Endodermal cell (in vitro differentiated cells): ENCODE measurements around the gene GUCY1A1. TPM values are rescaled to one million over a fixed set of nuclear protein-coding genes. Genes with fewer than 3 reads are reported as not detected.

Experiments used
- DNase-seq: peaks from one replicate; pipeline ENCODE4 v3.0.0-alpha.2; 2017
- H3K27ac ChIP-seq: 2 replicates; pipeline ENCODE4 v1.5.1; 2013; ENCODE audit warnings: mild to moderate bottlenecking, low read depth, low read length, moderate library complexity
- H3K27me3 ChIP-seq: 2 replicates; pipeline ENCODE4 v1.6.1; 2013; ENCODE audit warnings: mild to moderate bottlenecking, low read length, moderate library complexity; ENCODE audit not compliant: insufficient read depth, control insufficient read depth, poor library complexity, severe bottlenecking
- H3K36me3 ChIP-seq: 2 replicates; pipeline ENCODE4 v1.7.0; 2013; ENCODE audit warnings: mild to moderate bottlenecking, low read length, moderate library complexity; ENCODE audit not compliant: control insufficient read depth, insufficient read depth
- H3K4me1 ChIP-seq: one replicate; pipeline ENCODE4 v1.7.0; 2013; ENCODE audit warnings: low read length; ENCODE audit not compliant: control insufficient read depth, insufficient read depth
- H3K4me3 ChIP-seq: 2 replicates; pipeline ENCODE4 v1.5.1; 2013; ENCODE audit warnings: mild to moderate bottlenecking, low read length, moderate library complexity
- H3K9ac ChIP-seq: 2 replicates; pipeline ENCODE4 v1.6.1; 2013; ENCODE audit warnings: mild to moderate bottlenecking, low read length, moderate library complexity; ENCODE audit not compliant: poor library complexity, severe bottlenecking; ENCODE audit errors: extremely low read depth
- H3K9me3 ChIP-seq: 2 replicates; pipeline ENCODE4 v1.6.1; 2013; ENCODE audit warnings: mild to moderate bottlenecking, low read length, moderate library complexity; ENCODE audit not compliant: control insufficient read depth
- H3K27ac Mint-ChIP-seq: 2 replicates; pipeline ENCODE4 v1.8.0; 2020; ENCODE audit warnings: mixed read lengths
- H3K27me3 Mint-ChIP-seq: 2 replicates; pipeline ENCODE4 v1.8.0; 2021; ENCODE audit warnings: mild to moderate bottlenecking, mixed read lengths; ENCODE audit not compliant: insufficient read depth
- H3K36me3 Mint-ChIP-seq: 2 replicates; pipeline ENCODE4 v1.8.0; 2020; ENCODE audit warnings: low read depth, mixed read lengths
- H3K4me1 Mint-ChIP-seq: 2 replicates; pipeline ENCODE4 v1.8.0; 2020; ENCODE audit warnings: mixed read lengths
- H3K4me3 Mint-ChIP-seq: 2 replicates; pipeline ENCODE4 v1.8.0; 2020; ENCODE audit warnings: mild to moderate bottlenecking, moderate library complexity, mixed read lengths
- H3K9me3 Mint-ChIP-seq: 2 replicates; pipeline ENCODE4 v1.8.0; 2020; ENCODE audit warnings: mild to moderate bottlenecking, mixed read lengths
- CTCF ChIP-seq: fragments of 200-600 bp; sonication (generic); conservative IDR thresholded peaks from 2 replicates; pipeline ENCODE4 v1.5.0; 2021; ENCODE audit warnings: antibody characterized with exemption, mild to moderate bottlenecking
- WGBS, 2 experiments: methylation state at CpG; one replicate each; pipeline versions ENCODE4 v1.1.5 to v1.1.7; 2013; ENCODE audit warnings: missing lambda C conversion rate in 2 of 2, mixed read lengths in 1 of 2; ENCODE audit not compliant: insufficient coverage in 1 of 2, insufficient read length in 1 of 2; 5-methylcytosine and 5-hydroxymethylcytosine counted together
- total RNA-seq, 2 donors: library from RNA; stranded (reverse); fragmentation: NEBNext Ultra II Directional in 1 of 2; extraction: Animal tissue kit (Norgen Biotek cat#: 25700) in 1 of 2; gene quantifications; 2 replicates in 1 of 2; 3 replicates in 1 of 2; pipeline ENCODE4 v1.2.1, GENCODE V29; 2021

Gene GUCY1A1
- total RNA-seq, 2 donors from 2014 or later: 0.58 to 1.1 TPM

GRCh38 chr4:155676430-155676825 lies 9.8 kb downstream of the GUCY1A1 start:
- H3K27ac ChIP-seq: peak overlapping the region; percentile 16
- H3K36me3 Mint-ChIP-seq: no peaks in the 10 kb centered on the region
- no peaks in the 10 kb centered on the region for H3K27me3 ChIP-seq
- H3K4me1 Mint-ChIP-seq: peaks cover 27% of the 10 kb centered on the region
- H3K9me3 Mint-ChIP-seq: no peaks in the 10 kb centered on the region
- 83 to 92% methylated on average over 1 to 4 of the region's 4 CpGs for WGBS, 2 experiments
- no peaks in the 10 kb centered on the region for H3K9me3 ChIP-seq
- no peak for DNase-seq
- H3K9ac ChIP-seq: no peak overlapping the region
- no peak overlapping the region for H3K4me3 Mint-ChIP-seq
- H3K27me3 Mint-ChIP-seq: peaks cover 12% of the 10 kb centered on the region
- no peak for TF ChIP-seq CTCF
- peak overlapping the region; percentile 33 for H3K4me3 ChIP-seq
- peaks cover 4% of the 10 kb centered on the region for H3K4me1 ChIP-seq
- H3K27ac Mint-ChIP-seq: no peak overlapping the region
- no peaks in the 10 kb centered on the region for H3K36me3 ChIP-seq

GRCh38 chr4:155678011-155678410 lies 11.4 kb downstream of the GUCY1A1 start:
- H3K36me3 ChIP-seq: no peaks in the 10 kb centered on the region
- H3K27me3 ChIP-seq: no peaks in the 10 kb centered on the region
- no peak overlapping the region for H3K4me3 ChIP-seq
- Mint-ChIP-seq H3K4me1 (peaks cover 16% of the 10 kb centered on the region), H3K27me3 (peaks cover 18% of the 10 kb centered on the region), H3K9me3 (no peaks in the 10 kb centered on the region), H3K4me3 (no peak overlapping the region), H3K36me3 (no peaks in the 10 kb centered on the region), H3K27ac (no peak overlapping the region)
- H3K9me3 ChIP-seq: no peaks in the 10 kb centered on the region
- no peak overlapping the region for H3K27ac ChIP-seq
- H3K4me1 ChIP-seq: peaks cover 4% of the 10 kb centered on the region
- WGBS, 2 experiments: 96% methylated on average over 2 of the region's 2 CpGs; no CpG with 5 or more reads in 1 of the 2 experiments
- no peak overlapping the region for H3K9ac ChIP-seq
- no peak for TF ChIP-seq CTCF
- DNase-seq: no peak

- peaks cover 12% of the 10 kb centered on the region for H3K27me3 Mint-ChIP-seq
- H3K4me1 Mint-ChIP-seq: peaks cover 16% of the 10 kb centered on the region
- H3K27ac Mint-ChIP-seq: no peak overlapping the region
- Histone ChIP-seq H3K9me3 (no peaks in the 10 kb centered on the region), H3K27me3 (no peaks in the 10 kb centered on the region), H3K27ac (no peak overlapping the region), H3K4me3 (no peak overlapping the region), H3K4me1 (peaks cover 4% of the 10 kb centered on the region), H3K36me3 (no peaks in the 10 kb centered on the region), H3K9ac (no peak overlapping the region)
- no peaks in the 10 kb centered on the region for H3K9me3 Mint-ChIP-seq
- no peak for DNase-seq
- no peaks in the 10 kb centered on the region for H3K36me3 Mint-ChIP-seq
- no peak overlapping the region for H3K4me3 Mint-ChIP-seq
- WGBS, 2 experiments: 77 to 87% methylated on average over 3 to 5 of the region's 5 CpGs
- TF ChIP-seq CTCF: no peak
Measured at GRCh38 chr4:155679343-155679742, 12.7 kb downstream of the GUCY1A1 start.
